ENCODE measurements around the gene SNTG2. TPM values are rescaled to one million over a fixed set of nuclear protein-coding genes. Genes with fewer than 3 reads are reported as not detected.
"Not testable (repeated sequence)": the region's sequence is repeated elsewhere in the genome, so short reads cannot be mapped to it uniquely, and the experiment has no call there.

The SNTG2 gene
- total RNA-seq, 6 experiments from 2014 or later, result not detected

- Histone ChIP-seq H3K27ac (no peak overlapping the region), H3K4me1 (no peaks in the 10 kb centered on the region), H3K36me3 (no peaks in the 10 kb centered on the region), H3K9me3 (no peaks in the 10 kb centered on the region), H3K27me3 (no peaks in the 10 kb centered on the region), H3K4me3 (no peak overlapping the region)
- WGBS (ENCODE audit: insufficient coverage, low coverage, low lambda C conversion rate, missing lambda C conversion rate), result 29% methylated on average over 7 of the region's 17 CpGs
- intact Hi-C loops (cut with DNase I), result no loop called here
- TF ChIP-seq POLR2A (IDR thresholded peaks at IDR 0.05) (no peak), CTCF (IDR thresholded peaks at IDR 0.05) (no peak)
- no peak for DNase-seq
- no peak for ATAC-seq
Measured at GRCh38 chr2:1082456-1083205, 132.0 kb downstream of the SNTG2 start.

- Histone ChIP-seq H3K4me1 (no peaks in the 10 kb centered on the region), H3K27me3 (no peaks in the 10 kb centered on the region), H3K9me3 (no peaks in the 10 kb centered on the region), H3K36me3 (no peaks in the 10 kb centered on the region), H3K4me3 (no peak overlapping the region), H3K27ac (no peak overlapping the region)
- no peak for DNase-seq
- intact Hi-C loops (cut with DNase I), result no loop called here
- no peak for ATAC-seq
- WGBS (ENCODE audit: insufficient coverage, low coverage, low lambda C conversion rate, missing lambda C conversion rate), result 39% methylated on average over 6 of the region's 6 CpGs
- TF ChIP-seq CTCF (IDR thresholded peaks at IDR 0.05) (no peak), POLR2A (IDR thresholded peaks at IDR 0.05) (no peak)
Measured at GRCh38 chr2:1088192-1088860, 137.7 kb downstream of the SNTG2 start.

- 55% methylated on average over 4 of the region's 4 CpGs for WGBS (ENCODE audit: insufficient coverage, low coverage, low lambda C conversion rate, missing lambda C conversion rate)
Measured at GRCh38 chr2:1088940-1089339, 138.3 kb downstream of the SNTG2 start.

GRCh38 chr2:1091895-1092585 is 141.4 kb downstream of the SNTG2 start:
- Histone ChIP-seq H3K27ac (no peak overlapping the region), H3K4me3 (no peak overlapping the region), H3K4me1 (no peaks in the 10 kb centered on the region), H3K36me3 (no peaks in the 10 kb centered on the region), H3K27me3 (no peaks in the 10 kb centered on the region), H3K9me3 (no peaks in the 10 kb centered on the region)
- intact Hi-C loops (cut with DNase I), result no loop called here
- DNase-seq (no peak), ATAC-seq (no peak)
- no peak for TF ChIP-seq CTCF (IDR thresholded peaks at IDR 0.05)
- TF ChIP-seq POLR2A (IDR thresholded peaks at IDR 0.05), result no peak
- 56% methylated on average over 5 of the region's 5 CpGs for WGBS (ENCODE audit: insufficient coverage, low coverage, low lambda C conversion rate, missing lambda C conversion rate)

More at GRCh38 chr2:1088940-1089339, 138.3 kb downstream of the SNTG2 start:
- no peak for TF ChIP-seq CTCF (IDR thresholded peaks at IDR 0.05)
- no peak for TF ChIP-seq POLR2A (IDR thresholded peaks at IDR 0.05)
- intact Hi-C loops (cut with DNase I), result no loop called here
- Histone ChIP-seq H3K27ac (no peak overlapping the region), H3K9me3 (no peaks in the 10 kb centered on the region), H3K36me3 (no peaks in the 10 kb centered on the region), H3K27me3 (no peaks in the 10 kb centered on the region), H3K4me1 (no peaks in the 10 kb centered on the region), H3K4me3 (no peak overlapping the region)
- ATAC-seq (no peak), DNase-seq (no peak)

- intact Hi-C loops (cut with DNase I); H3K27ac ChIP-seq; H3K27me3 ChIP-seq; H3K4me3 ChIP-seq; ATAC-seq; DNase-seq; H3K9me3 ChIP-seq; H3K36me3 ChIP-seq; H3K4me1 ChIP-seq: not testable (repeated sequence)
- WGBS (ENCODE audit: insufficient coverage, low coverage, low lambda C conversion rate, missing lambda C conversion rate), result 51% methylated on average over 3 of the region's 6 CpGs
Measured at GRCh38 chr2:1093668-1094067, 143.0 kb downstream of the SNTG2 start.
